SK-N-SH treated with all-trans-retinoic acid at 6 μM for 48 hours (cell line): ENCODE results near the gene SLC15A2.

Source experiments
- ATAC-seq: fragments of 200-7000 bp; cut with Tn5 transposase; 3 replicates; pipeline ENCODE4 v1.9.1; 2020; ENCODE audit warnings: mild to moderate bottlenecking, moderate library complexity
- ARNTL ChIP-seq: fragments of 450-650 bp; formaldehyde crosslinking; IDR thresholded peaks from 2 replicates; pipeline ENCODE4 v1.5.0; 2020; ENCODE audit warnings: low read depth, mild to moderate bottlenecking, moderate library complexity, borderline replicate concordance
- BACH2 ChIP-seq: fragments of 250-450 bp; sonication (Bioruptor Pico); IDR thresholded peaks from 2 replicates; pipeline ENCODE4 v1.9.0; 2021; ENCODE audit warnings: mild to moderate bottlenecking, borderline replicate concordance
- CREB5 ChIP-seq: fragments of 250-450 bp; sonication (Bioruptor Pico); IDR thresholded peaks from 2 replicates; pipeline ENCODE4 v1.5.1; 2020; ENCODE audit warnings: low read depth, mild to moderate bottlenecking, moderate library complexity
- CSDC2 ChIP-seq: fragments of 250-450 bp; sonication (Bioruptor Pico); IDR thresholded peaks from 2 replicates; pipeline ENCODE4 v1.5.0; 2020; ENCODE audit warnings: mild to moderate bottlenecking, moderate library complexity
- ESRRG ChIP-seq: fragments of 250-450 bp; sonication (Bioruptor Pico); IDR thresholded peaks from 2 replicates; pipeline ENCODE4 v1.6.1; 2021; ENCODE audit warnings: mild to moderate bottlenecking
- ISL1 ChIP-seq: fragments of 250-450 bp; sonication (Bioruptor Pico); IDR thresholded peaks from 2 replicates; pipeline ENCODE4 v2.1.2; 2022; ENCODE audit warnings: mild to moderate bottlenecking, moderate library complexity
- OSR1 ChIP-seq: fragments of 250-450 bp; sonication (Bioruptor Pico); IDR thresholded peaks from 2 replicates; pipeline ENCODE4 v1.8.0; 2022; ENCODE audit warnings: moderate library complexity, mild to moderate bottlenecking, inconsistent platforms
- PPARA ChIP-seq: fragments of 250-450 bp; sonication (Bioruptor Pico); IDR thresholded peaks from 2 replicates; pipeline ENCODE4 v1.5.0; 2020; ENCODE audit warnings: mild to moderate bottlenecking, borderline replicate concordance
- RARB ChIP-seq: fragments of 250-450 bp; sonication (Bioruptor Pico); IDR thresholded peaks from 2 replicates; pipeline ENCODE4 v1.8.0; 2021; ENCODE audit warnings: mild to moderate bottlenecking, moderate library complexity
- SNAI2 ChIP-seq: fragments of 250-450 bp; sonication (Bioruptor Pico); IDR thresholded peaks from 2 replicates; pipeline ENCODE4 v1.5.0; 2020; ENCODE audit warnings: mild to moderate bottlenecking, moderate library complexity
- ZC3H10 ChIP-seq: fragments of 250-450 bp; sonication (Bioruptor Pico); IDR thresholded peaks from 2 replicates; pipeline ENCODE4 v1.5.1; 2021; ENCODE audit warnings: mild to moderate bottlenecking, moderate library complexity
- ZFP3 ChIP-seq: fragments of 250-450 bp; sonication (Bioruptor Pico); IDR thresholded peaks from 2 replicates; pipeline ENCODE4 v1.5.0; 2020; ENCODE audit warnings: mild to moderate bottlenecking, moderate library complexity
- ZFP30 ChIP-seq: fragments of 450-650 bp; formaldehyde crosslinking; IDR thresholded peaks from 2 replicates; pipeline ENCODE4 v1.5.0; 2022; ENCODE audit warnings: mild to moderate bottlenecking, moderate library complexity
- ZNF565 ChIP-seq: fragments of 450-650 bp; formaldehyde crosslinking; conservative IDR thresholded peaks from 2 replicates; pipeline ENCODE4 v1.5.0; 2020; ENCODE audit warnings: low read depth, mild to moderate bottlenecking, moderate library complexity
- ZNF70 ChIP-seq: fragments of 450-650 bp; formaldehyde crosslinking; IDR thresholded peaks from 2 replicates; pipeline ENCODE4 v1.5.0; 2020; ENCODE audit warnings: mild to moderate bottlenecking, moderate library complexity
- ZNF8 ChIP-seq: fragments of 450-650 bp; formaldehyde crosslinking; IDR thresholded peaks from 2 replicates; pipeline ENCODE4 v1.5.0; 2020; ENCODE audit warnings: mild to moderate bottlenecking, moderate library complexity
- TF ChIP-seq, protein P1 (sequence below): fragments of 250-450 bp; sonication (Bioruptor Pico); IDR thresholded peaks from 2 replicates; pipeline ENCODE4 v1.5.0; 2020; ENCODE audit warnings: mild to moderate bottlenecking, moderate library complexity
- TF ChIP-seq, protein P2 (sequence below): fragments of 250-450 bp; sonication (Bioruptor Pico); IDR thresholded peaks from 2 replicates; pipeline ENCODE4 v1.5.1; 2021; ENCODE audit warnings: mild to moderate bottlenecking, moderate library complexity
- TF ChIP-seq, protein P3 (sequence below): fragments of 250-450 bp; sonication (Bioruptor Pico); IDR thresholded peaks from 2 replicates; pipeline ENCODE4 v1.8.0; 2020; ENCODE audit warnings: mild to moderate bottlenecking, moderate library complexity, borderline replicate concordance
- TF ChIP-seq, protein P4 (sequence below): fragments of 250-450 bp; sonication (Bioruptor Pico); IDR thresholded peaks from 2 replicates; pipeline ENCODE4 v1.8.0; 2021; ENCODE audit warnings: low read depth, mild to moderate bottlenecking, moderate library complexity, borderline replicate concordance

Gene SLC15A2, protein sequence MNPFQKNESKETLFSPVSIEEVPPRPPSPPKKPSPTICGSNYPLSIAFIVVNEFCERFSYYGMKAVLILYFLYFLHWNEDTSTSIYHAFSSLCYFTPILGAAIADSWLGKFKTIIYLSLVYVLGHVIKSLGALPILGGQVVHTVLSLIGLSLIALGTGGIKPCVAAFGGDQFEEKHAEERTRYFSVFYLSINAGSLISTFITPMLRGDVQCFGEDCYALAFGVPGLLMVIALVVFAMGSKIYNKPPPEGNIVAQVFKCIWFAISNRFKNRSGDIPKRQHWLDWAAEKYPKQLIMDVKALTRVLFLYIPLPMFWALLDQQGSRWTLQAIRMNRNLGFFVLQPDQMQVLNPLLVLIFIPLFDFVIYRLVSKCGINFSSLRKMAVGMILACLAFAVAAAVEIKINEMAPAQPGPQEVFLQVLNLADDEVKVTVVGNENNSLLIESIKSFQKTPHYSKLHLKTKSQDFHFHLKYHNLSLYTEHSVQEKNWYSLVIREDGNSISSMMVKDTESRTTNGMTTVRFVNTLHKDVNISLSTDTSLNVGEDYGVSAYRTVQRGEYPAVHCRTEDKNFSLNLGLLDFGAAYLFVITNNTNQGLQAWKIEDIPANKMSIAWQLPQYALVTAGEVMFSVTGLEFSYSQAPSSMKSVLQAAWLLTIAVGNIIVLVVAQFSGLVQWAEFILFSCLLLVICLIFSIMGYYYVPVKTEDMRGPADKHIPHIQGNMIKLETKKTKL

GRCh38 chr3:121894301-121894990, at the start of gene SLC15A2:
Gene SLC15A2 (plus strand): TSS chr3:121894401. CDS start chr3:121894477, 76 bp downstream.
- no peak for ATAC-seq
- TF ChIP-seq, protein P1, sequence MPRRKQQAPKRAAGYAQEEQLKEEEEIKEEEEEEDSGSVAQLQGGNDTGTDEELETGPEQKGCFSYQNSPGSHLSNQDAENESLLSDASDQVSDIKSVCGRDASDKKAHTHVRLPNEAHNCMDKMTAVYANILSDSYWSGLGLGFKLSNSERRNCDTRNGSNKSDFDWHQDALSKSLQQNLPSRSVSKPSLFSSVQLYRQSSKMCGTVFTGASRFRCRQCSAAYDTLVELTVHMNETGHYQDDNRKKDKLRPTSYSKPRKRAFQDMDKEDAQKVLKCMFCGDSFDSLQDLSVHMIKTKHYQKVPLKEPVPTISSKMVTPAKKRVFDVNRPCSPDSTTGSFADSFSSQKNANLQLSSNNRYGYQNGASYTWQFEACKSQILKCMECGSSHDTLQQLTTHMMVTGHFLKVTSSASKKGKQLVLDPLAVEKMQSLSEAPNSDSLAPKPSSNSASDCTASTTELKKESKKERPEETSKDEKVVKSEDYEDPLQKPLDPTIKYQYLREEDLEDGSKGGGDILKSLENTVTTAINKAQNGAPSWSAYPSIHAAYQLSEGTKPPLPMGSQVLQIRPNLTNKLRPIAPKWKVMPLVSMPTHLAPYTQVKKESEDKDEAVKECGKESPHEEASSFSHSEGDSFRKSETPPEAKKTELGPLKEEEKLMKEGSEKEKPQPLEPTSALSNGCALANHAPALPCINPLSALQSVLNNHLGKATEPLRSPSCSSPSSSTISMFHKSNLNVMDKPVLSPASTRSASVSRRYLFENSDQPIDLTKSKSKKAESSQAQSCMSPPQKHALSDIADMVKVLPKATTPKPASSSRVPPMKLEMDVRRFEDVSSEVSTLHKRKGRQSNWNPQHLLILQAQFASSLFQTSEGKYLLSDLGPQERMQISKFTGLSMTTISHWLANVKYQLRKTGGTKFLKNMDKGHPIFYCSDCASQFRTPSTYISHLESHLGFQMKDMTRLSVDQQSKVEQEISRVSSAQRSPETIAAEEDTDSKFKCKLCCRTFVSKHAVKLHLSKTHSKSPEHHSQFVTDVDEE (CRISPR knock-in tag) = no peak
- TF ChIP-seq OSR1 (CRISPR knock-in tag) (no peak), CSDC2 (CRISPR knock-in tag) (no peak), ISL1 (CRISPR knock-in tag) (no peak)
- TF ChIP-seq, protein P2, sequence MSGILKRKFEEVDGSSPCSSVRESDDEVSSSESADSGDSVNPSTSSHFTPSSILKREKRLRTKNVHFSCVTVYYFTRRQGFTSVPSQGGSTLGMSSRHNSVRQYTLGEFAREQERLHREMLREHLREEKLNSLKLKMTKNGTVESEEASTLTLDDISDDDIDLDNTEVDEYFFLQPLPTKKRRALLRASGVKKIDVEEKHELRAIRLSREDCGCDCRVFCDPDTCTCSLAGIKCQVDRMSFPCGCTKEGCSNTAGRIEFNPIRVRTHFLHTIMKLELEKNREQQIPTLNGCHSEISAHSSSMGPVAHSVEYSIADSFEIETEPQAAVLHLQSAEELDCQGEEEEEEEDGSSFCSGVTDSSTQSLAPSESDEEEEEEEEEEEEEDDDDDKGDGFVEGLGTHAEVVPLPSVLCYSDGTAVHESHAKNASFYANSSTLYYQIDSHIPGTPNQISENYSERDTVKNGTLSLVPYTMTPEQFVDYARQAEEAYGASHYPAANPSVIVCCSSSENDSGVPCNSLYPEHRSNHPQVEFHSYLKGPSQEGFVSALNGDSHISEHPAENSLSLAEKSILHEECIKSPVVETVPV (CRISPR knock-in tag) = no peak

DNA sequence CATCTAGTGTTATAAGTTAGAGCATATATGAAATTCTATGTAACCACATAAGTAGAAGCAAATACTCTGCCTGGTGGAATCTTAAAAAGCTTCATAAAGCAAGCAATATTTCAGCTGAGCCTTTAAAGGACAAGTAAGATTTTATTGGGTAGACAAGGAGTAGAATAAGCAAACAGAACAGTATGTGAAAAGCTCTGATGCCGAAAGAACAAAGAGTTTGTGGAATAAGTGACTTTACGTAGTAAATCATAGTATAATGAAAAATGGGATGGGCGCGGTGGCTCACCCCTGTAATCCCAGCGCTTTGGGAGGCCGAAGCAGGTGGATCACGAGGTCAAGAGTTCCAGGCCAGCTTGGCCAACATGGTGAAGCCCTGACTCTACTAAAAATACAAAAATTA, 49.3 kb upstream of the SLC15A2 start:
- no peak for ATAC-seq
- TF ChIP-seq, protein P3, sequence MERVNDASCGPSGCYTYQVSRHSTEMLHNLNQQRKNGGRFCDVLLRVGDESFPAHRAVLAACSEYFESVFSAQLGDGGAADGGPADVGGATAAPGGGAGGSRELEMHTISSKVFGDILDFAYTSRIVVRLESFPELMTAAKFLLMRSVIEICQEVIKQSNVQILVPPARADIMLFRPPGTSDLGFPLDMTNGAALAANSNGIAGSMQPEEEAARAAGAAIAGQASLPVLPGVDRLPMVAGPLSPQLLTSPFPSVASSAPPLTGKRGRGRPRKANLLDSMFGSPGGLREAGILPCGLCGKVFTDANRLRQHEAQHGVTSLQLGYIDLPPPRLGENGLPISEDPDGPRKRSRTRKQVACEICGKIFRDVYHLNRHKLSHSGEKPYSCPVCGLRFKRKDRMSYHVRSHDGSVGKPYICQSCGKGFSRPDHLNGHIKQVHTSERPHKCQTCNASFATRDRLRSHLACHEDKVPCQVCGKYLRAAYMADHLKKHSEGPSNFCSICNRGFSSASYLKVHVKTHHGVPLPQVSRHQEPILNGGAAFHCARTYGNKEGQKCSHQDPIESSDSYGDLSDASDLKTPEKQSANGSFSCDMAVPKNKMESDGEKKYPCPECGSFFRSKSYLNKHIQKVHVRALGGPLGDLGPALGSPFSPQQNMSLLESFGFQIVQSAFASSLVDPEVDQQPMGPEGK = no peak
- no peak for TF ChIP-seq SNAI2 (CRISPR knock-in tag)

GRCh38 chr3:121852256-121852655, 41.9 kb upstream of the SLC15A2 start:
- no peak for ATAC-seq
- TF ChIP-seq PPARA = no peak
- no peak for TF ChIP-seq ISL1 (CRISPR knock-in tag)
- no peak for TF ChIP-seq RARB (CRISPR knock-in tag)
- TF ChIP-seq OSR1 (CRISPR knock-in tag) = no peak
- TF ChIP-seq ZFP3 (CRISPR knock-in tag) = no peak
- no peak for TF ChIP-seq ZFP30 (CRISPR knock-in tag)
- TF ChIP-seq, protein P4, sequence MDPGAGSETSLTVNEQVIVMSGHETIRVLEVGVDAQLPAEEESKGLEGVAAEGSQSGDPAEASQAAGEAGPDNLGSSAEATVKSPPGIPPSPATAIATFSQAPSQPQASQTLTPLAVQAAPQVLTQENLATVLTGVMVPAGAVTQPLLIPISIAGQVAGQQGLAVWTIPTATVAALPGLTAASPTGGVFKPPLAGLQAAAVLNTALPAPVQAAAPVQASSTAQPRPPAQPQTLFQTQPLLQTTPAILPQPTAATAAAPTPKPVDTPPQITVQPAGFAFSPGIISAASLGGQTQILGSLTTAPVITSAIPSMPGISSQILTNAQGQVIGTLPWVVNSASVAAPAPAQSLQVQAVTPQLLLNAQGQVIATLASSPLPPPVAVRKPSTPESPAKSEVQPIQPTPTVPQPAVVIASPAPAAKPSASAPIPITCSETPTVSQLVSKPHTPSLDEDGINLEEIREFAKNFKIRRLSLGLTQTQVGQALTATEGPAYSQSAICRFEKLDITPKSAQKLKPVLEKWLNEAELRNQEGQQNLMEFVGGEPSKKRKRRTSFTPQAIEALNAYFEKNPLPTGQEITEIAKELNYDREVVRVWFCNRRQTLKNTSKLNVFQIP (CRISPR knock-in tag) = no peak
- no peak for TF ChIP-seq ZNF70 (CRISPR knock-in tag)
- no peak for TF ChIP-seq ZNF565 (CRISPR knock-in tag)
- no peak for TF ChIP-seq ZNF8 (CRISPR knock-in tag)
- no peak for TF ChIP-seq ZC3H10
- no peak for TF ChIP-seq CSDC2 (CRISPR knock-in tag)
- TF ChIP-seq SNAI2 (CRISPR knock-in tag) = no peak
- TF ChIP-seq BACH2 (CRISPR knock-in tag) = no peak
- TF ChIP-seq ARNTL (CRISPR knock-in tag) = no peak
- TF ChIP-seq ESRRG (CRISPR knock-in tag) = no peak
- TF ChIP-seq, protein P2 (CRISPR knock-in tag) = no peak
- no peak for TF ChIP-seq CREB5 (CRISPR knock-in tag)
